Measurements from ENCODE around the gene KLF17.
A peak's percentile ranks its signal among the peaks of the same experiment; 100 is the strongest.
"Not testable (repeated sequence)": the region's sequence is repeated elsewhere in the genome, so short reads cannot be mapped to it uniquely, and the experiment has no call there.

Gene KLF17

DNA sequence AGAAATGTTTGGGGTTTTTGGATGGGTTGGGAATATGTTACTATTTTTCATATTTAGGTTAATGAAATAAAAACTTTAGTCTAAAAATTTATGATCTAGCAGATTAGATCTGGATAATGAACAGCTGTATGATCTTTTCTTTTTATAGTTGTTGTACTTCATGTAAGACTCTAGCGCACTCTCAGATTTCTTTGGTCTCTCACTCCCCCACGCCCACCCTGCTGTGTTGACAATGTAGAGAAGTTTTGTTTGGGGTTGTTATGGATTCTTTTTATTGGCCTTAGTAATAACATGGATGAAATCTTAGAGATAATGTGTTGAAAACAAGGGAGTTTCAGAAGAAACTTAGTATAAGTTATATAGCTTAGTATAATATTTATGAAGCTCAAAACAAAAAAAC is 17.3 kb downstream of the KLF17 start:
- Histone ChIP-seq H3K27me3 (ENCODE audit: insufficient read depth, low read length) (no peaks in the 10 kb centered on the region), H3K36me3 (ENCODE audit: insufficient read depth, low read length) (no peaks in the 10 kb centered on the region), H3K9ac (ENCODE audit: low read depth, low read length) (no peak overlapping the region), H3K9me3 (ENCODE audit: insufficient read depth, low read depth, low read length) (no peaks in the 10 kb centered on the region), H3K4me3 (ENCODE audit: low read length) (no peak overlapping the region), H3K27ac (ENCODE audit: low read depth, low read length) (no peak overlapping the region), H3K4me1 (ENCODE audit: insufficient read depth, low read length) (no peaks in the 10 kb centered on the region)
- 100% methylated on average over 2 of the region's 2 CpGs for WGBS

DNA sequence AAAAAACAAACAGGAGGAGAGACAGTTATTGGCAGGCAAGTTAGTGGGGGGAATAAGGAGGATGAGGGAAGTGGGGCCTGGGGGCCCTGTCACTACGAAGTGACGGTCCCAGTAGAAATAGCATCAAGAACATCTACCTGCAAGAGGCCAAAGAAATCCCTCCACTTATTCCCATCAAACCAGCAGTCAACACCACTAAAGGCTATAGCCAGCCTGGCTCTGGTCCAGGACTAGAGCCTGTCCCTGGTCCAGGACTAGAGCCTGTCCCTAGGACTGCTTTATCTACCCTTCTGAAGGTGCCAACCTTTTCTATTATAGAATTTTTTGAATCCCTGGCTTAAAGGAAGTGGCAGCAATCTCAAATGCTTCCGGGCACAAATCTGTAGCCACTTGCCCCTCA is 19.6 kb downstream of the KLF17 start:
- no peaks in the 10 kb centered on the region for H3K9me3 ChIP-seq (ENCODE audit: insufficient read depth, low read depth, low read length)
- H3K9ac ChIP-seq (ENCODE audit: low read depth, low read length), result no peak overlapping the region
- H3K27me3 ChIP-seq (ENCODE audit: insufficient read depth, low read length), result no peaks in the 10 kb centered on the region
- H3K36me3 ChIP-seq (ENCODE audit: insufficient read depth, low read length), result no peaks in the 10 kb centered on the region
- H3K27ac ChIP-seq (ENCODE audit: low read depth, low read length), result no peak overlapping the region
- H3K4me1 ChIP-seq (ENCODE audit: insufficient read depth, low read length), result no peaks in the 10 kb centered on the region
- WGBS, result 84% methylated on average over 3 of the region's 3 CpGs
- H3K4me3 ChIP-seq (ENCODE audit: low read length), result no peak overlapping the region

DNA sequence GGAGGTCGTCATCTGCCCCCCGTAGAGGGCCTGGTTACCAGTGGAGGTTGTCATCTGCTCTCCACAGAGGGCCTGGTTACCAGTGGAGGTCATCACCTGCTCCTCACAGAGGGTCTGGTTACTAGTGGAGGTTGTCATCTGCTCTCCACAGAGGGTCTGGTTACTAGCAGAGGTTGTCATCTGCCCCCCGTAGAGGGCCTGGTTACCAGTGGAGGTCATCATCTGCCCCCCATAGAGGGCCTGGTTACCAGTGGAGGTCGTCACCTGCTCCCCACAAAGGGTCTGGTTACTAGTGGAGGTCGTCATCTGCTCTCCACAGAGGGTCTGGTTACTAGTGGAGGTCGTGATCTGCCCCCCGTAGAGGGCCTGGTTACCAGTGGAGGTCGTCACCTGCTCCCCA is 20.9 kb downstream of the KLF17 start:
- WGBS, result 89% methylated on average over 4 of the region's 8 CpGs
- not testable (repeated sequence) for H3K4me3 ChIP-seq (ENCODE audit: low read length)

DNA sequence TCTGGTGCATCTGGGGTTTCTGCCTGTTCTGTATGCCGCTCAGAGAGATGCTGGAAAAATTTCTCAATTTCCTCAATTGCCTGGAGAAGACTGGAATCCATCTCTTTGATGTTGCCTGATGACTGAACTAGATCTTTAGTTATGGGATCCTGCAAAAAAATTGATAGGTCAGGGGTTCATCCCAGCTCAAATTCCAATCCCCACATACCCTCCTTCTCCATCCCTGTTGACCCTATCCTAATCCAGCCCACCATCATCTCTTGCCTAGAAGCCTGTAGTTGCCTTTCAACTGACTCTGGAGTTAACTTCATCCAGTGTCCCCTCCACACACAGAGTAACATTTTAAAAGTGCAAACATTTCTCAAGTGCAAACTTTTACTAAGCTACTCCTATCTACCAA is 22.9 kb downstream of the KLF17 start, which contains the start of gene KLF18:
KLF18 (minus strand) TSS at position 101 of the 400 bp plus-strand sequence; CDS start at position 101, 0 bp downstream.
- no peaks in the 10 kb centered on the region for H3K27me3 ChIP-seq (ENCODE audit: insufficient read depth, low read length)
- 94% methylated on average over 1 of the region's 1 CpG for WGBS
- no peak within 1 kb of the TSS for H3K27ac ChIP-seq (ENCODE audit: low read depth, low read length)
- no peak within 1 kb of the TSS for H3K9ac ChIP-seq (ENCODE audit: low read depth, low read length)
- H3K36me3 ChIP-seq (ENCODE audit: insufficient read depth, low read length), result no peaks in the 10 kb centered on the region
- no peaks in the 10 kb centered on the region for H3K4me1 ChIP-seq (ENCODE audit: insufficient read depth, low read length)
- H3K9me3 ChIP-seq (ENCODE audit: insufficient read depth, low read depth, low read length), result 0 out of 2 replicates have a peak, but pooled peaks cover 11% of the 10 kb centered on the region
- no peak within 1 kb of the TSS for H3K4me3 ChIP-seq (ENCODE audit: low read length)

More for the DNA sequence above, 20.9 kb downstream of the KLF17 start:
- not testable (repeated sequence) for H3K9ac ChIP-seq (ENCODE audit: low read depth, low read length); H3K27ac ChIP-seq (ENCODE audit: low read depth, low read length); H3K27me3 ChIP-seq (ENCODE audit: insufficient read depth, low read length); H3K4me1 ChIP-seq (ENCODE audit: insufficient read depth, low read length); H3K9me3 ChIP-seq (ENCODE audit: insufficient read depth, low read depth, low read length); H3K36me3 ChIP-seq (ENCODE audit: insufficient read depth, low read length)

DNA sequence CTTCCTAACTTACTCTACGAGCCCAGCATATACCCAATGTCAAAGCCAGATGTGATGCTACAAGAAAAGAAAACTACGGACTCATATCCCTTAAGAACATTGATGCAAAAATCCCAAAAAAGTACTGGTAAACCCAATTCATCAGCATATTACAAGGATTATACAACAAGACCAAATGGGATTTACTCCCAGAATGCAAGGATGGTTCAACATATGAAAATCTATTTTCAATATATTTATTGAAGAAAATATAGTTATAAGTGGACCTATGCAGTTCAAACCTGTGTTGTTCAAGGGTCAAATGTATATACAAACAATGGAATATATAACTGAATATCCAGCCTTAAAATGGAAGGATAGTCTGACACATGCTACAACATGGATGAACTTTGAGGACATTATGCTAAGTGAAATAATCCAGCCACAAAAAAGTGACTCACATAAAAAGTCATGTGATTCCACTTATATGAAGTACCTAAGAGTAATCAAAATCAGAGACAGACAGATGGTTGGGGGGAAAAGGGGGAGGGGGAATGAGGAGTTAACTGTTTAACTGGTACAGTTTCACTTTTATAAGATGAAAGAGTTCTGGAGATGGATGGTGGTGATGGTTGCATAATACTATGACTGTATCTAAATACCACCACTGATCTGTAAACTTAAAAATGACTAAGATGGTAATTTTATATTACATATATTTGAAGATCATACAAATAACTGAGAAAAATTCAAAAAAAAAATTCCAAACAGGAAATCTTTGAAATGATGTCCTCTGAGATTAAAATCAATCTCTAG is 26.5 kb downstream of the KLF17 start:
- 91% methylated on average over 2 of the region's 2 CpGs for WGBS
- H3K9me3 ChIP-seq (ENCODE audit: insufficient read depth, low read depth, low read length), result 0 out of 2 replicates have a peak, but pooled peaks cover 11% of the 10 kb centered on the region

DNA sequence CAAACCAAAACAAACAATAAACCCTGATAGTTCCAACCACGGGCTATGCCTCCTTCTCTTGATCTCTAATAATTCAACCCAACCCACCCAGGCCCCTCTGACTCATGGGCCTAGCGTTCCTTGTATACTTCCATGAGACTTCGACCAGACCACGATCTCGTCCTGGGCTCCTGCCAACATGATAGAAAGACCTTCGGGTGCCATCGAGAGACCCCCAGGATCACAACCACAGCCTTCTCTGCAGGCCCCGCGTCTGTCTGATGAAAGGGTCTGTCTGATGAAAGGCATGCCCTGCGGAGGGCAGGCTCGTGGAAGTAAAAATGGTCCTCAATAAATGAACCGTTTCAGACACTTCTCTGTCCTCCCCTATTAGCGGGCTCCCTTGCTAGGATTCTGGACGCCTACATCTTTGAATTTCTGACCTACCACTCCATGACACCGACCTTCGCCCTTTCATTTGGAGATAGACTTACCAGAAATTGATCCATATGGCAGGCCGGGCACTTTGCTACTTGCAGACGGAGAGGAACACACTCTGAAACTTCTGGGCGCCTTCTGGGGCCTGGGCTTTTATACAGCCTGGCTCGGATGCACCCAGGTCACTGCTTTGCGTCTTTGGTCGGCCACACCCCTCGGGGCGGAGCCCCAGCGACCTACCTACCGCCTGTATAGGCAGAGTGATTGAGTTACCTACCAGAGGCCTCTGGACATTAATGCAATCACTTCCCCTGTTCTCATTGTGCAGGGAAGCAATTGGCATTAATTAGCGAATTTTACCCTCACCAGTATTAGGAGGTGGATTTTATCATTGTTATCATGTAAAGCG is 28.1 kb downstream of the KLF17 start:
- Histone ChIP-seq H3K27ac (ENCODE audit: low read depth, low read length) (no peak overlapping the region), H3K4me1 (ENCODE audit: insufficient read depth, low read length) (peaks cover 6% of the 10 kb centered on the region), H3K9me3 (ENCODE audit: insufficient read depth, low read depth, low read length) (0 out of 2 replicates have a peak, but pooled peaks cover 11% of the 10 kb centered on the region), H3K36me3 (ENCODE audit: insufficient read depth, low read length) (no peaks in the 10 kb centered on the region), H3K27me3 (ENCODE audit: insufficient read depth, low read length) (no peaks in the 10 kb centered on the region), H3K4me3 (ENCODE audit: low read length) (no peak overlapping the region), H3K9ac (ENCODE audit: low read depth, low read length) (no peak overlapping the region)
- WGBS, result 93% methylated on average over 28 of the region's 28 CpGs

More for the DNA sequence above, 26.5 kb downstream of the KLF17 start:
- H3K4me1 ChIP-seq (ENCODE audit: insufficient read depth, low read length), result no peaks in the 10 kb centered on the region
- H3K4me3 ChIP-seq (ENCODE audit: low read length), result no peak overlapping the region
- H3K9ac ChIP-seq (ENCODE audit: low read depth, low read length), result no peak overlapping the region
- H3K27ac ChIP-seq (ENCODE audit: low read depth, low read length), result no peak overlapping the region
- no peaks in the 10 kb centered on the region for H3K36me3 ChIP-seq (ENCODE audit: insufficient read depth, low read length)
- no peaks in the 10 kb centered on the region for H3K27me3 ChIP-seq (ENCODE audit: insufficient read depth, low read length)

DNA sequence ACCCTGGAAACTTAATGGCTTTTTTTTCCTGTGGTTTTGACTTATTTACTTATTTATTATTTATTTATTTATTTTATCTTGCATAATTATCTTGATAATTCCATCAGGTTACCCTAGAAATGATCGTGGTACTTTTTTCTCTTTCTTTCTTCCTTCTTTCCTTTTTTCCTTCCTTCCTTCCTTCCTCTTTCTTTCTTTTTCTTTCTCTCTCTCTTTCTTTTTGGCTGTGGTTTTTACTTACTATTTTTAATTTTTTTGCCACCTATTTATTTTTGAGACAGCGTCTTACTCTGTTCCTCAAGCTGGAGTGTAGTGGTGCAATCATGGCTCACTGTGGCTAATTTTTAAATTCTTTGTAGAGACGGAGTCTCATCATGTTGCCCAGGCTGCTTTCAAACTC is 29.0 kb downstream of the KLF17 start:
- Histone ChIP-seq H3K27ac (ENCODE audit: low read depth, low read length) (no peak overlapping the region), H3K9me3 (ENCODE audit: insufficient read depth, low read depth, low read length) (0 out of 2 replicates have a peak, but pooled peaks cover 11% of the 10 kb centered on the region)
- WGBS, result 95% methylated on average over 3 of the region's 3 CpGs

DNA sequence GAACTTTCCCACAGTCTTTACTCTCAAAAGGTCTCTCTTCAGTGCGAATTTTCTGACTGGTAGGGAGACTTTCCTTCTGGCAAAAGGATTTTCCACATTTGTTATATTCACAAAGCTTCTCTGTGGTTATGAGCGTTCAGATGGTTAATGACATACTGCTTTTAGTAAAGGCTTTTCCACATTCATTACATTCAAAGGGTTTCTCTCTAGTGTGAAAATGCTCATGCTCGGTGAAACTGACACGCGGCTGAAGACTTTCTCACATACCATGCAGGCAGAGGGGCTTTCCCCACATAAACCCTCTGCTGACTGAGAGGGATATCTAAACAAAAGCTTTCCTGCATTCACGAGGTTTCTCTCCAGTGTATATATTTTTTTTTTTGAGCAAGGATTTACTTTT is 32.7 kb downstream of the KLF17 start:
- H3K27ac ChIP-seq (ENCODE audit: low read depth, low read length), result no peak overlapping the region
- H3K4me1 ChIP-seq (ENCODE audit: insufficient read depth, low read length), result peaks cover 21% of the 10 kb centered on the region
- WGBS, result 98% methylated on average over 4 of the region's 6 CpGs
- H3K36me3 ChIP-seq (ENCODE audit: insufficient read depth, low read length), result no peaks in the 10 kb centered on the region
- no peaks in the 10 kb centered on the region for H3K27me3 ChIP-seq (ENCODE audit: insufficient read depth, low read length)
- no peak overlapping the region for H3K9ac ChIP-seq (ENCODE audit: low read depth, low read length)
- no peak overlapping the region for H3K4me3 ChIP-seq (ENCODE audit: low read length)
- no peaks in the 10 kb centered on the region for H3K9me3 ChIP-seq (ENCODE audit: insufficient read depth, low read depth, low read length)

More for the DNA sequence above, 29.0 kb downstream of the KLF17 start:
- H3K4me3 ChIP-seq (ENCODE audit: low read length), result no peak overlapping the region
- H3K4me1 ChIP-seq (ENCODE audit: insufficient read depth, low read length), result peaks cover 6% of the 10 kb centered on the region
- H3K36me3 ChIP-seq (ENCODE audit: insufficient read depth, low read length), result no peaks in the 10 kb centered on the region
- no peak overlapping the region for H3K9ac ChIP-seq (ENCODE audit: low read depth, low read length)
- H3K27me3 ChIP-seq (ENCODE audit: insufficient read depth, low read length), result no peaks in the 10 kb centered on the region

DNA sequence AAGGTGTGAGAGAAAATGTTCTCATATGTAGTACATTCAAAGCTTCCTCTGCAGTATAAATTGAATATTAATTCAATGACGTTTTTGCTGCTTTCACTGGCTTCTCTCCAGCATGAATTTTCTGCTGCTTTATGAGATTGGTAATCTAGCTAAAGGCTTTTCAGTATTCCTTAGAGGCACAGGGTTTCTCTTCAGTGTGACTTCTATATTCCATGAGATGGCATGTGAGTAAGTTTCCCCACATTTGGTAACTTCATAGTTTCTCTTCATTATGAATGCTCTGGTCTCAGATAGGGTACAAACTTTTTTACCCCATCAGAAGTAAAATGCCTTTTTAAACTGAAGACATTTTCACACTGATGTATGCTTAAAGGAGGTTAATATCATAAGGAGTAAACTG is 33.2 kb downstream of the KLF17 start:
- peaks cover 21% of the 10 kb centered on the region for H3K4me1 ChIP-seq (ENCODE audit: insufficient read depth, low read length)
- WGBS, result 60% methylated on average over 1 of the region's 1 CpG
- no peak overlapping the region for H3K4me3 ChIP-seq (ENCODE audit: low read length)
- H3K27ac ChIP-seq (ENCODE audit: low read depth, low read length), result no peak overlapping the region
- H3K27me3 ChIP-seq (ENCODE audit: insufficient read depth, low read length), result no peaks in the 10 kb centered on the region
- no peak overlapping the region for H3K9ac ChIP-seq (ENCODE audit: low read depth, low read length)
- H3K36me3 ChIP-seq (ENCODE audit: insufficient read depth, low read length), result no peaks in the 10 kb centered on the region
- H3K9me3 ChIP-seq (ENCODE audit: insufficient read depth, low read depth, low read length), result no peaks in the 10 kb centered on the region

DNA sequence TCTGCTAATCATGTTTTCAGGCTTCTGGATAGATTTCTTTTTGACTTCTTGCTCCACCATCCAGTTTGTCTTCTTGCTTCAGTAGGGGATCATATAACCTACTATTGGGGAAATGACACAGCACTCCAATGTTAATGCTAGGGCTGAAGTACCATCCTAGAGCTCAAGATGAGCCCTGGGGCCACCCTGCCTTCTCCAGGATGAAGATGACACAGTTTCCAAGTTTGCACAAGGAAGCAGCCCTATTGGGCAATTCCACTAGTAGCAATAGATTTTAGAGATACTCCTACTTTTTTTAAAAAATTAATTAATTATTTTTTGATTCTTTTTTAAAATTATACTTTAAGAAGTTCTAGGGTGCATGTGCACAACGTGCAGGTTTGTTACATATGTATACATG is 34.1 kb downstream of the KLF17 start:
- H3K27me3 ChIP-seq (ENCODE audit: insufficient read depth, low read length), result no peaks in the 10 kb centered on the region
- no peak overlapping the region for H3K9ac ChIP-seq (ENCODE audit: low read depth, low read length)
- no peaks in the 10 kb centered on the region for H3K9me3 ChIP-seq (ENCODE audit: insufficient read depth, low read depth, low read length)
- H3K36me3 ChIP-seq (ENCODE audit: insufficient read depth, low read length), result no peaks in the 10 kb centered on the region
- H3K4me3 ChIP-seq (ENCODE audit: low read length), result no peak overlapping the region
- 80% methylated on average over 1 of the region's 1 CpG for WGBS
- H3K27ac ChIP-seq (ENCODE audit: low read depth, low read length), result no peak overlapping the region
- peaks cover 21% of the 10 kb centered on the region for H3K4me1 ChIP-seq (ENCODE audit: insufficient read depth, low read length)

DNA sequence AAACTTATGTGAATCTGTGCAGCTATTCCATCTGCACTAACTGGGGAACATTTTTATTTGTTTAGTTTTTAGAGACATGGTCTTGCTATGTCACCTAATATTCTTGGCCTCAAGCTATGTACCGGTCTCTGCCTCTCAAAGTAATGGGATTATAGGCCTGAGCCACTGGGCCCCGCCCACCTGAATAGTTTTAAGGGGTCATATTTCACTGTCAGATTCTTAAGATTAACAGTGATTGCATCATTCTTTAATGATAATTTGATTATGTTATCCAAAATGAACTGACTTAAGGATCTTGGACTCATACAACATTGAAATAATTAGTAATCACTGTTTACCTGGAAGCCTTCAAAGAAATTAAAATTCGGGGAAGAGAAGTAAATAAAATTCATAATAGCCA is 35.4 kb downstream of the KLF17 start:
- peak overlapping the region; percentile 43; the same call in 1 of the 2 replicates for H3K27ac ChIP-seq (ENCODE audit: low read depth, low read length)
- WGBS, result 81% methylated on average over 2 of the region's 3 CpGs
- peak overlapping the region; percentile 34; the same call in 1 of the 2 replicates for H3K9ac ChIP-seq (ENCODE audit: low read depth, low read length)
- no peaks in the 10 kb centered on the region for H3K27me3 ChIP-seq (ENCODE audit: insufficient read depth, low read length)
- peaks cover 21% of the 10 kb centered on the region for H3K4me1 ChIP-seq (ENCODE audit: insufficient read depth, low read length)
- no peaks in the 10 kb centered on the region for H3K9me3 ChIP-seq (ENCODE audit: insufficient read depth, low read depth, low read length)
- H3K4me3 ChIP-seq (ENCODE audit: low read length), result no peak overlapping the region
- no peaks in the 10 kb centered on the region for H3K36me3 ChIP-seq (ENCODE audit: insufficient read depth, low read length)

All from HUES64 (cell line).